Measurements from ENCODE around the gene PROCA1. TPM values are rescaled to one million over a fixed set of nuclear protein-coding genes. Genes with fewer than 3 reads are reported as not detected.
"Not testable (repeated sequence)": the region's sequence is repeated elsewhere in the genome, so short reads cannot be mapped to it uniquely, and the experiment has no call there.

The PROCA1 gene
- polyA plus RNA-seq, 1 donor from 2014 or later: 2.7 TPM

GRCh38 chr17:28661635-28662526 lies 49.8 kb downstream of the PROCA1 start, which contains the start of the genes SDF2 and SUPT6H:
Gene SDF2, minus strand, starts transcription at chr17:28661906. Its CDS starts 30 bp downstream, at chr17:28661876.
Gene SUPT6H, plus strand, starts transcription at chr17:28662205. Its CDS starts 11,197 bp downstream, at chr17:28673402.
- Mint-ChIP-seq H3K36me3 (peaks cover 5% of the 10 kb centered on the region), H3K27me3 (no peaks in the 10 kb centered on the region), H3K4me1 (peaks cover 37 to 51% (median 44%) of the 10 kb centered on the region in 3 donors), H3K4me3 (peak within 1 kb of the TSS; percentile 99 to 100 (median 100)), H3K27ac (peak within 1 kb of the TSS; percentile 100), H3K9me3 (no peaks in the 10 kb centered on the region)

- Mint-ChIP-seq H3K4me3 (peak overlapping the region in 2 of 4 donors; percentile 100), H3K4me1 (peaks cover 31 to 44% (median 33%) of the 10 kb centered on the region in 3 donors)
- H3K9me3 Mint-ChIP-seq, H3K27ac Mint-ChIP-seq, H3K27me3 Mint-ChIP-seq, H3K36me3 Mint-ChIP-seq: not testable (repeated sequence)
Measured at GRCh38 chr17:28659497-28659881, 52.2 kb downstream of the PROCA1 start.

DNA sequence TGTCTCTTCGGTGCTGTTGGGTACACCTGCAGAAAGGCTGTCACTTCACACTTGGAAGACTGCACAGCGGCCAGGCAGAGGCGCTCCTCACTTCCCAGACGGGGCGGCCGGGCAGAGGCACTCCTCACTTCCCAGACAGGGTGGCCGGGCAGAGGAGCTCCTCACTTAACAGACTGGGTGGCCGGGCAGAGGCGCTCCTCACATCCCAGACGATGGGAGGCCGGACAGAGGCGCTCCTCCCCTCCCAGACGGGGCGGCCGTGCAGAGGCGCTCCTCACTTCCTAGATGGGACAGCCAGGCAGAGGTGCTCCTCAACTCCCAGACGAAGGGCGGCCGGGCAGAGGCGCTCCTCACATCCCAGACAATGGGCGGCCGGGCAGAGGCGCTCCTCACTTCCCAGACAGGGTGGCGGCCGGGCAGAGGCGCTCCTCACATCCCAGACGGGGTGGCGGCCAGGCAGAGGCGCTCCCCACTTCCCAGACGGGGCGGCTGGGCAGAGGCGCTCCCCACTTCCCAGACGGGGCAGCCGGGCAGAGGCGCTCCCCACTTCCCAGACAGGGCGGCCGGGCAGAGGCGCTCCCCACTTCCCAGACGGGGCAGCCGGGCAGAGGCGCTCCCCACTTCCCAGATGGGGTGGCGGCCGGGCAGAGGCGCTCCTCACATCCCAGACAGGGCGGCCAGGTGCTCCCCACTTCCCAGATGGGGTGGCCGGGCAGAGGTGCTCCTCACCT lies 52.8 kb downstream of the PROCA1 start:
- H3K36me3 Mint-ChIP-seq, H3K27me3 Mint-ChIP-seq, H3K27ac Mint-ChIP-seq, H3K9me3 Mint-ChIP-seq, H3K4me3 Mint-ChIP-seq: not testable (repeated sequence)
- H3K4me1 Mint-ChIP-seq: peaks cover 26 to 39% (median 30%) of the 10 kb centered on the region in 3 donors

GRCh38 chr17:28658342-28658741 lies 53.3 kb downstream of the PROCA1 start:
- H3K27me3 Mint-ChIP-seq, H3K36me3 Mint-ChIP-seq, H3K27ac Mint-ChIP-seq, H3K9me3 Mint-ChIP-seq: not testable (repeated sequence)
- peak overlapping the region in 1 of 4 donors; percentile 18 for H3K4me3 Mint-ChIP-seq
- H3K4me1 Mint-ChIP-seq: peaks cover 23 to 33% (median 25%) of the 10 kb centered on the region in 3 donors

GRCh38 chr17:28657756-28658155 lies 53.9 kb downstream of the PROCA1 start:
- Mint-ChIP-seq H3K4me3 (peak overlapping the region in 1 of 4 donors; percentile 18), H3K27ac (peak overlapping the region in 1 of 3 donors; percentile 65), H3K36me3 (peaks cover 3% of the 10 kb centered on the region)

DNA sequence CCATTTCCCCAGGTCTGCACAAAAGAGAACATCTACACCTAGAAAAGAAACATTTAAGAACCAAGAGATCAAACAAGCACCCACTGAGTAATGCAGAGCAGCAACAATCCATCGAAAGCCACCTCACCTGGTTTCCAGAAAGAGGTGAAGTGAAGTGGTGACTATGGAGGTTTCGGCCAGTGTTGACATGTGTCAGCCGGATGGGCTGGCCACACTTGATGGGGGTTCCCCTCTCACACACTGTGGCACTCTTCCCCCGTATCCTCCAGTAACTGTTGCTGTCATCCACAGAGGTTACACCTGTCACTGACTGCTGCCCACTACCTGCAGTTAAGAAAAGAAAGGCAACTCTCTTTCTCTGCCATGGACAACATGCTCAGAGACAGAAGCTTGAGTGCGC lies 56.5 kb downstream of the PROCA1 start:
- Mint-ChIP-seq H3K9me3 (no peaks in the 10 kb centered on the region), H3K4me1 (peaks cover 2 to 6% (median 5%) of the 10 kb centered on the region in 3 donors), H3K27ac (peak overlapping the region in 1 of 3 donors; percentile 5), H3K27me3 (no peaks in the 10 kb centered on the region), H3K4me3 (peak overlapping the region in 1 of 4 donors; percentile 12), H3K36me3 (peaks cover 1% of the 10 kb centered on the region)

More at GRCh38 chr17:28657756-28658155, 53.9 kb downstream of the PROCA1 start:
- Mint-ChIP-seq H3K9me3 (no peaks in the 10 kb centered on the region), H3K4me1 (peaks cover 17 to 27% (median 19%) of the 10 kb centered on the region in 3 donors), H3K27me3 (no peaks in the 10 kb centered on the region)

Other genes starting within 250 kb of the PROCA1 start
- gene SLC13A2, start 238.2 kb downstream of the PROCA1 start, polyA plus RNA-seq: not detected
- gene FOXN1, start 205.5 kb downstream of the PROCA1 start, polyA plus RNA-seq: not detected
- gene UNC119, start 159.3 kb downstream of the PROCA1 start, polyA plus RNA-seq: 69.5 TPM
- 48.4 TPM for gene PIGS, start 140.4 kb downstream of the PROCA1 start, polyA plus RNA-seq
- 28.0 TPM for gene ALDOC, start 135.0 kb downstream of the PROCA1 start, polyA plus RNA-seq
- gene SPAG5, start 112.9 kb downstream of the PROCA1 start, polyA plus RNA-seq: 2.2 TPM
- gene RSKR, start 97.7 kb downstream of the PROCA1 start, polyA plus RNA-seq: 0.11 TPM
- gene BLTP2, start 66.7 kb downstream of the PROCA1 start, polyA plus RNA-seq: 41.4 TPM
- 59.5 TPM for gene SDF2, start 50.0 kb downstream of the PROCA1 start, polyA plus RNA-seq
- gene SUPT6H, start 49.7 kb downstream of the PROCA1 start, polyA plus RNA-seq: 14.2 TPM
- 6.7 TPM for gene RAB34, start 6.0 kb upstream of the PROCA1 start, polyA plus RNA-seq
- 6,180 TPM for gene RPL23A, start 8.1 kb upstream of the PROCA1 start, polyA plus RNA-seq
- 0.49 TPM for gene TLCD1, start 14.3 kb upstream of the PROCA1 start, polyA plus RNA-seq
- 18.6 TPM for gene NEK8, start 16.9 kb upstream of the PROCA1 start, polyA plus RNA-seq
- gene TRAF4, start 32.1 kb upstream of the PROCA1 start, polyA plus RNA-seq: 13.8 TPM
- 17.1 TPM for gene FAM222B, start 130.9 kb upstream of the PROCA1 start, polyA plus RNA-seq
- 45.8 TPM for gene ERAL1, start 143.1 kb upstream of the PROCA1 start, polyA plus RNA-seq
- gene FLOT2, start 185.8 kb upstream of the PROCA1 start, polyA plus RNA-seq: 400 TPM
- gene DHRS13, start 191.2 kb upstream of the PROCA1 start, polyA plus RNA-seq: 17.1 TPM
- 11.6 TPM for gene PHF12, start 239.6 kb upstream of the PROCA1 start, polyA plus RNA-seq